Measurements from ENCODE around the gene MLLT1.

The MLLT1 gene

DNA sequence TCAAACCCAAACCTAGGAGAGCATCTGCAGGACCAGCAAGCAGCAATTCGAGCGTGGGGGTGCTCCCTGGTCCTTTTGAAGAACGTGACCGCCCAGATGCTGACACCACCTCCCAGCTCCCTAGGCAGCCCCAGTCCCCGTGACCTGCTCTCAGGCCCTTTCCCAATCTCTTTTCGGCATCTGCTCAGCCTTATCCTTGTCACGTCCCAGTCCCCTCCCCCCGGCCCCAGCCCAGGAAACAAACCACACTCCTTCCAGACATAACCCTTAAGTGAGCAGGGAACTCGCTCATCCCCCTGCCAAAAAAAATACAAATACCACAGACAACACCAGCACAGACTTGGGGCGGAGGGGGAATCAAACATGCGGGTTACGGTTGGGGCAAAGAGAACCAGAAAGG, 3.3 kb downstream of the MLLT1 start:
- in situ Hi-C loops (cut with MboI; ENCODE audit: low sequenced_read_pairs, unreplicated experiment), result no loop called here
- no peak for DNase-seq (ENCODE audit: low spot score)
- TF ChIP-seq, protein P1, sequence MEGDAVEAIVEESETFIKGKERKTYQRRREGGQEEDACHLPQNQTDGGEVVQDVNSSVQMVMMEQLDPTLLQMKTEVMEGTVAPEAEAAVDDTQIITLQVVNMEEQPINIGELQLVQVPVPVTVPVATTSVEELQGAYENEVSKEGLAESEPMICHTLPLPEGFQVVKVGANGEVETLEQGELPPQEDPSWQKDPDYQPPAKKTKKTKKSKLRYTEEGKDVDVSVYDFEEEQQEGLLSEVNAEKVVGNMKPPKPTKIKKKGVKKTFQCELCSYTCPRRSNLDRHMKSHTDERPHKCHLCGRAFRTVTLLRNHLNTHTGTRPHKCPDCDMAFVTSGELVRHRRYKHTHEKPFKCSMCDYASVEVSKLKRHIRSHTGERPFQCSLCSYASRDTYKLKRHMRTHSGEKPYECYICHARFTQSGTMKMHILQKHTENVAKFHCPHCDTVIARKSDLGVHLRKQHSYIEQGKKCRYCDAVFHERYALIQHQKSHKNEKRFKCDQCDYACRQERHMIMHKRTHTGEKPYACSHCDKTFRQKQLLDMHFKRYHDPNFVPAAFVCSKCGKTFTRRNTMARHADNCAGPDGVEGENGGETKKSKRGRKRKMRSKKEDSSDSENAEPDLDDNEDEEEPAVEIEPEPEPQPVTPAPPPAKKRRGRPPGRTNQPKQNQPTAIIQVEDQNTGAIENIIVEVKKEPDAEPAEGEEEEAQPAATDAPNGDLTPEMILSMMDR (IDR thresholded peaks at IDR 0.05; ENCODE audit: borderline replicate concordance, control extremely low read depth, extremely low read depth, insufficient read depth, missing control alignments), result no peak

DNA sequence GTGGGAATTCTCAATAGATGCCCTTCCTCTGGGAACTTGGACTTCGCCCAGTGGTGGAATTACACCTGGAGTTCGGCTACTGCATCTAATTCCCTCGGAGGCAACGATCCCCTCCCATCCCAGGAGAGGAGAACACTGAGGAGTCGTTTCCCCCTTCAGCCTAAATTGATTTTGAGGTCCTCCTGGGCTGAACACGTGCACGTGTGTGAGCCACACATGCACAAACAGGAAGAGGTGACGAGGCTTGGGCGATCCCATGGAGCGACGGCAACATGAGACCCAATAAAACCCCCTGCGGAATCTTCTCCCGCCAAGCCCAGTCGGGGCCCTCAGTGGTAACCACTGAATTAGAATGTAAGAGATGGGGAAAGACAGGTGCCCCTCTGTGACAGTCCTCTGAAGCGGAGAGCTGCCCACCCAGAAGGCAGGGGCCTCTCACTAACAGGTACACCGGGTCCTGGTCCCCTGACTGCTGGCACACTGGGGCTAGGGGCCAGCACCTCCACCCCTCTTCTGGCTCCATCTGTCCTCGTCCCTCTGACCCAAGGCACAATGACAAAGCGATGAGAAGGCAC, 4.5 kb downstream of the MLLT1 start:
- TF ChIP-seq, protein P1 (IDR thresholded peaks at IDR 0.05; ENCODE audit: borderline replicate concordance, control extremely low read depth, extremely low read depth, insufficient read depth, missing control alignments), result no peak
- DNase-seq (ENCODE audit: low spot score), result no peak
- in situ Hi-C loops (cut with MboI; ENCODE audit: low sequenced_read_pairs, unreplicated experiment), result no loop called here

DNA sequence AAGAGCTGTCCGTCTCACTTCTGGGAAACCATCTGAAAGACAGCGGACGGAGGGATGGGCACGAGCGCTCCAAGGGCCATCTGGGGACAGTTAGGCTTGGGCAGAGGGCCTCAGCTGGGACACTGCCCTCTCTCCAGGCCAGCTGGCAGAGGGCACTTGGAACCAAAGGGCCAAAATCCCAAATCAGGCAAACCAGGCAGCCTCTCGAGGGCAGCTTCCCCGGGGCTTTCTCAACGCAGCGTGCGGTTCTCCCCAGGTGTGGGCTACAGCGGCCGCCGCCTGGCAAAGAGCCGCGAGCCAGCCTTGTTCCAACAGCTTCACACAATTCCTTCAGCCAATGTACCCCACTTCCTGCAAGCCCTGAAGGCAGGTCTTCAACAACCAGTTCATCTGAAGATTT, 5.0 kb downstream of the MLLT1 start:
- in situ Hi-C loops (cut with MboI; ENCODE audit: low sequenced_read_pairs, unreplicated experiment), result no loop called here
- no peak for DNase-seq (ENCODE audit: low spot score)
- TF ChIP-seq, protein P1 (IDR thresholded peaks at IDR 0.05; ENCODE audit: borderline replicate concordance, control extremely low read depth, extremely low read depth, insufficient read depth, missing control alignments), result no peak

DNA sequence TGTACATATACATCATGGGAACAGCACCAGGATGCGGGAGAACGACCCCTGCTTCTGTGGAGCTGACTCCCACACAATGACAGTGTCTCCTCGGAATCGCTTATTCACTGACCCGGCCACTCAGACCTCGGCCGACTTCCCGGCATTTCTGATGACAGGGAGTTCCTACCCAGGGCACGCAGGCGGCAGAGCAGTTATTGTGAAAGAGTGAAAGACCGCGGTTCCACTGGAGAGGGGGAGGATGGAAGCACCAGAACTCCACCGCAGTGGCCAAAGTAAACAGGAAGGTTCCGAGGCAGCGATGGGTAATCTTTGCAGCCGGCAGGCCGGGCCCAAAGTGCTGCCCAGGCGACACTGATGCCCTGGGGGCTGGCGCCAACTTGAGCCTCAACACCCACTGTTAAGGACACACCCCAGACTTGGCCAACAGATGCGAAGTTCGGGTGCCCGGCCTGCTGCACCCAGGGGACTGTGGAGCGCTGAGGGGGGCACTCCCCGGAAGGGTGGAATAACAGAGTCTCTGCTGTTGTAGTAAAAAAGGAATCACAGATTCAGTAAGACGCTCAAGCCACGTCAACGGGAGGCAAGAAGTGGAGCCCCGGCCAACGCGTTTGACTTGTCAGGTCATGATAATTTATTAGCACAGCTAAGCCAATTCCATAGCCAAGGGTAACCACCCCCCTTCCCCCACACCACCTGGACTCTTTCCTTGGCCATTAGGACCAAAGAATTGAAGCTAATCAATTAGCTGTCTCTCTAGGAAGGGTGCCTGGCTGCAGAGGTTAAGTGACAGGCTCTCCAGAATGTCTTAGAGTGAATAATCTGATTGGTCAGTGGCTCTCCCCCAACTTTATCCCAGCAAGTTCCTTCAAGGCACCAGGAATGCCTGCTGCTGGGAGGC, 5.8 kb downstream of the MLLT1 start:
- TF ChIP-seq, protein P1 (IDR thresholded peaks at IDR 0.05; ENCODE audit: borderline replicate concordance, control extremely low read depth, extremely low read depth, insufficient read depth, missing control alignments), result no peak
- DNase-seq (ENCODE audit: low spot score), result peak; percentile 25

DNA sequence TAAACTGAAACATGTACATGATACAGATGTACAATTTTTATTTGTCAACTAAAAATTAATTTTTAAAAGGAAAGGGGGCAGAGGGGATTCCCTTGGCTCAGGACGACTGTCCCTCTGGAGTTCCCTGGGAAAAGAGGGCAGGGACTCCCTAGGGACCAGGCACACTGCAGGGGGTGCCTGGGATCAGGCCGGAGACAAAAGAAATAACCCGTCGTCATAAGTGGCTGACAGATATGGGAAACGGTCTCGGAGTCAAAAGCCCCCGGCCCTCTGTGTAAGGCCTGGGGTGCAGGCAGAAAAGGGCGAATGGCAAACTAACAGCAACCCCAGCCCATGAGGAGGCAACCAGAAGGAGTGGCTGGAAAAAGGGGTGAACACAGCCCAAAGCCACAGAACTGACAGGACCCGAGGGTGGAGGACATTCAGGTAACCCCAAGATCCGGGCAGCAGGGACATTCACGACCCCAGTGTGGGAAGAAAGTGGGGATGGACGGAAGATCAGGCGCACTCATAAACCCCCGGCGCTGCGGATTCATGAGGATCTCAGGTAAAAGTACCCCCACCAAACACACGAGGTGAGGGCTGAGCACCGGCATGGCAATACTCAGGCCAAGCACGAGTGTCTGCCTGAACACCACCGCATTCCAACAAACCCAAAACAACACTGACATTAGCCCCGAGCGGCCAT, 6.7 kb downstream of the MLLT1 start:
- in situ Hi-C loops (cut with MboI; ENCODE audit: low sequenced_read_pairs, unreplicated experiment), result no loop called here
- TF ChIP-seq, protein P1 (IDR thresholded peaks at IDR 0.05; ENCODE audit: borderline replicate concordance, control extremely low read depth, extremely low read depth, insufficient read depth, missing control alignments), result no peak
- no peak for DNase-seq (ENCODE audit: low spot score)

More for the DNA sequence above, 5.8 kb downstream of the MLLT1 start:
- in situ Hi-C loops (cut with MboI; ENCODE audit: low sequenced_read_pairs, unreplicated experiment), result no loop called here

DNA sequence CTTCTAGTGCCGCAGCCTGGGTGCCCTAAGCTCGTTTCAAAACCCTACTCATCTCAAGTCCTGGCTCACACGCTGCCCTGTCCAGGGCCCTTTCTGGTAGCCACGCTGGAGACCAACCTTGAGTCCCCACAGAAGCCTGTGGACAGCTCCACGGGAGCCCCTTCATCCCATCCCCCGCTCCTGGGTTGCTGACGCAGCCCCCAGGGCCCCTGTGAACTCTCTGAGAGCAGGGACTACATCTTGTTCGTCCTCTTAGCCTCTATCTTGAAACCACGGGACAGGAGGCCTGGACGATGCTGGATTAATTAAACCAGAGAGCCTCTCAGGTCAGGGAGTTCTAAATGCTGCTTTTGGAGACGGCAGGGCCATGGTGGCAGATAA, 7.4 kb downstream of the MLLT1 start:
- DNase-seq (ENCODE audit: low spot score), result no peak
- in situ Hi-C loops (cut with MboI; ENCODE audit: low sequenced_read_pairs, unreplicated experiment), result no loop called here
- TF ChIP-seq, protein P1 (IDR thresholded peaks at IDR 0.05; ENCODE audit: borderline replicate concordance, control extremely low read depth, extremely low read depth, insufficient read depth, missing control alignments), result no peak
